GM18951 (cell line): ENCODE measurements around the gene KCTD15.

Source experiments
- POLR2A ChIP-seq: IDR thresholded peaks from 4 replicates; pipeline ENCODE4 v1.6.1; 2011; ENCODE audit warnings: mild to moderate bottlenecking; ENCODE audit not compliant: insufficient read length, insufficient read depth; ENCODE audit errors: extremely low read depth
- in situ Hi-C: fragments of 300-500 bp; cut with MboI; formaldehyde crosslinking; loops from one replicate; pipeline ENCODE4 v1.12.0; 2022; ENCODE audit warnings: low sequenced_read_pairs, mixed read lengths, inconsistent platforms; ENCODE audit not compliant: unreplicated experiment

Gene KCTD15

DNA sequence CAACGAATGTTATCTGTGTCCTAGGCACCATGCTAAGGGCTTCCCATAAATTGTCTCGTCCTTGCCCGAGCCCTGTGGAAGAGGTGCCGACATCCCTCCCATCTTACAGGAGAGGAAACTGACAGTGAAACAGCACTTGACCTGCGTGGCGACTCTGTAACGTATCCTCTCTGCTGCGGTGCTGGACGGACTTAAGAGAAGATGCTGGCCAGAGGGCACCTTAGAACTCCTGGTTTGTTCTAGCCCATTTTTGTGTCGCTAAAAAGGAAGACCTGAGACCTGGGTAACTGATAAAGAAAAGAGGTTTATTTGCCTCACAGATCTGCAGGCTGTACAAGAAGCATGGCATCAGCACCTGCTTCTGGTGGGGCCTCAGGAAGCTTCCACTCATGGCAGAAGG lies 68.6 kb downstream of the KCTD15 start:
- no peak for TF ChIP-seq POLR2A
- in situ Hi-C loops = no loop called here
